HEK293 (cell line): Measurements from ENCODE around the gene EPG5.
"Not testable (repeated sequence)": the region's sequence is repeated elsewhere in the genome, so short reads cannot be mapped to it uniquely, and the experiment has no call there.

Experiments
- CTCF ChIA-PET: fragments of 350-600 bp; formaldehyde crosslinking; extraction: SDS; loops from one replicate; lab custom pipeline; 2021; ENCODE audit warnings: antibody characterized with exemption; lab: Yijun Ruan, JAX
- POLR2A ChIA-PET: fragments of 300-600 bp; formaldehyde crosslinking; extraction: SDS; loops from one replicate; lab custom pipeline; 2020; ENCODE audit warnings: antibody characterized with exemption, inconsistent platforms; lab: Yijun Ruan, JAX
- H3K27ac ChIP-seq: fragments of 200-500 bp; sonication (Bioruptor generic); 2 replicates; pipeline ENCODE4 v1.5.1; 2014; ENCODE audit warnings: low read depth, low read length, control low read depth, inconsistent platforms; ENCODE audit errors: extremely low read depth
- H3K36me3 ChIP-seq, 2 experiments: fragments of 200-500 bp in 1 of 2; sonication (Bioruptor generic) in 1 of 2; 1 replicate in 1 of 2; 2 replicates in 1 of 2; pipeline ENCODE4 v1.5.1; 2014 to 2017; ENCODE audit warnings: inconsistent platforms in 2 of 2, low read length in 2 of 2; ENCODE audit not compliant: control insufficient read depth in 2 of 2, insufficient read depth in 1 of 2
- H3K4me1 ChIP-seq: fragments of 200-500 bp; sonication (Bioruptor generic); 2 replicates; pipeline ENCODE4 v1.5.1; 2014; ENCODE audit warnings: mild to moderate bottlenecking, low read length, inconsistent platforms; ENCODE audit not compliant: control insufficient read depth, insufficient read depth
- H3K4me3 ChIP-seq: 2 replicates; pipeline ENCODE4 v1.5.1; 2011; ENCODE audit warnings: low read depth, mild to moderate bottlenecking, control low read depth, low read length, moderate library complexity
- H3K9me3 ChIP-seq: fragments of 200-500 bp; sonication (Bioruptor generic); 2 replicates; pipeline ENCODE4 v1.5.1; 2014; ENCODE audit warnings: low read depth, low read length, inconsistent platforms; ENCODE audit not compliant: control insufficient read depth, insufficient read depth
- GLI4 ChIP-seq: fragments of 450-650 bp; formaldehyde crosslinking; IDR thresholded peaks from 2 replicates; pipeline ENCODE4 v1.5.1; 2016; ENCODE audit warnings: missing biosample characterization, missing genetic modification characterization
- HOXA7 ChIP-seq: sonication (generic); formaldehyde crosslinking; IDR thresholded peaks from 2 replicates; pipeline ENCODE4 v1.8.1; 2022; ENCODE audit warnings: missing genetic modification reagents, borderline replicate concordance
- INSM2 ChIP-seq: fragments of 450-650 bp; formaldehyde crosslinking; IDR thresholded peaks from 2 replicates; pipeline ENCODE4 v1.5.1; 2016; ENCODE audit warnings: missing biosample characterization, missing genetic modification characterization
- OVOL3 ChIP-seq: fragments of 450-650 bp; formaldehyde crosslinking; IDR thresholded peaks from 2 replicates; pipeline ENCODE4 v1.5.1; 2016; ENCODE audit warnings: missing biosample characterization, missing genetic modification characterization
- SALL2 ChIP-seq: fragments of 450-650 bp; formaldehyde crosslinking; IDR thresholded peaks from 2 replicates; pipeline ENCODE4 v1.5.0; 2017; ENCODE audit warnings: missing biosample characterization, mild to moderate bottlenecking, missing genetic modification characterization, borderline replicate concordance
- ZFHX2 ChIP-seq: fragments of 450-650 bp; formaldehyde crosslinking; conservative IDR thresholded peaks from 2 replicates; pipeline ENCODE4 v1.5.1; 2016; ENCODE audit warnings: missing biosample characterization, missing genetic modification characterization
- ZNF10 ChIP-seq: fragments of 450-650 bp; formaldehyde crosslinking; IDR thresholded peaks from 2 replicates; pipeline ENCODE4 v1.5.1; 2017; ENCODE audit warnings: missing biosample characterization, missing genetic modification characterization
- ZNF157 ChIP-seq: fragments of 450-650 bp; formaldehyde crosslinking; IDR thresholded peaks from 2 replicates; pipeline ENCODE4 v1.5.1; 2016; ENCODE audit warnings: missing biosample characterization, missing genetic modification characterization
- ZNF223 ChIP-seq: fragments of 450-650 bp; formaldehyde crosslinking; IDR thresholded peaks from 2 replicates; pipeline ENCODE4 v1.5.1; 2016; ENCODE audit warnings: missing biosample characterization, missing genetic modification characterization
- ZNF362 ChIP-seq: fragments of 450-650 bp; formaldehyde crosslinking; IDR thresholded peaks from 2 replicates; pipeline ENCODE4 v1.5.1; 2016; ENCODE audit warnings: missing biosample characterization, missing genetic modification characterization
- ZNF37A ChIP-seq: fragments of 450-650 bp; IDR thresholded peaks from 2 replicates; pipeline ENCODE4 v1.5.1; 2018; ENCODE audit warnings: missing biosample characterization, missing genetic modification characterization
- ZNF449 ChIP-seq: fragments of 450-650 bp; formaldehyde crosslinking; IDR thresholded peaks from 2 replicates; pipeline ENCODE4 v1.5.1; 2017; ENCODE audit warnings: missing biosample characterization, mild to moderate bottlenecking, missing genetic modification characterization, moderate library complexity
- ZNF488 ChIP-seq: fragments of 450-650 bp; formaldehyde crosslinking; IDR thresholded peaks from 2 replicates; pipeline ENCODE4 v1.5.1; 2016; ENCODE audit warnings: missing biosample characterization, missing genetic modification characterization
- ZNF560 ChIP-seq: fragments of 450-650 bp; formaldehyde crosslinking; IDR thresholded peaks from 2 replicates; pipeline ENCODE4 v1.5.1; 2017; ENCODE audit warnings: missing biosample characterization, missing genetic modification characterization, borderline replicate concordance
- ZNF623 ChIP-seq: fragments of 450-650 bp; formaldehyde crosslinking; IDR thresholded peaks from 2 replicates; pipeline ENCODE4 v1.5.1; 2016; ENCODE audit warnings: missing biosample characterization, missing genetic modification characterization
- ZNF624 ChIP-seq: fragments of 450-650 bp; formaldehyde crosslinking; IDR thresholded peaks from 2 replicates; pipeline ENCODE4 v1.5.1; 2017; ENCODE audit warnings: missing biosample characterization, missing genetic modification characterization
- ZNF785 ChIP-seq: fragments of 450-650 bp; formaldehyde crosslinking; IDR thresholded peaks from 2 replicates; pipeline ENCODE4 v1.5.1; 2016; ENCODE audit warnings: missing biosample characterization, missing genetic modification characterization
- ZNF837 ChIP-seq: fragments of 450-650 bp; formaldehyde crosslinking; IDR thresholded peaks from 2 replicates; pipeline ENCODE4 v1.5.1; 2016; ENCODE audit warnings: missing biosample characterization, missing genetic modification characterization
- TF ChIP-seq, protein P1 (sequence below): fragments of 450-650 bp; formaldehyde crosslinking; IDR thresholded peaks from 2 replicates; pipeline ENCODE4 v1.5.1; 2016; ENCODE audit warnings: missing biosample characterization, missing genetic modification characterization

The EPG5 gene

GRCh38 chr18:45849529-45849928 is 117.6 kb downstream of the EPG5 start (continued):
- TF ChIP-seq SALL2 (tag by site-specific recombination): no peak

DNA sequence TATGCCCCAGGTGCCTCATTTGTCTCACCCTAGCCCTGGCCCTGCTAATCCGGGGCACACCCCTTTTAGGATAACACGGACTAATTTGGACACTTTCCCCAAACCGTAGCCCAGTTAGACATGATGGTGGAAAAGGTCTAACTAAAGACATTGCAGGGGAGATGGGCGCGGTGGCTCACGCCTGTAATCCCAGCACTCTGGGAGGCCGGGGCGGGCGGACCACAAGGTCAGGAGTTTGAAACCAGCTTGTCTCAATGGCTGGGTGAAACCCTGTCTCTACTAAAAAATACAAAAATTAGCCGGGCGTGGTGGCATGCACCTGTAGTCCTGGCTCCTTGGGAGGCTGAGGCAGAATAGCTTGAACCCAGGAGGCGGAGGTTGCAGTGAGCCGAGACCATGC is 118.5 kb downstream of the EPG5 start:
- H3K9me3 ChIP-seq, H3K27ac ChIP-seq, H3K4me3 ChIP-seq, H3K4me1 ChIP-seq, POLR2A ChIA-PET: not testable (repeated sequence)
- H3K36me3 ChIP-seq: peaks cover 3 to 18% of the 10 kb centered on the region in 2 experiments; a peak in 2 of 3 replicates
- CTCF ChIA-PET: interaction anchor here (0.6 to 1.2 kb wide), 2 partner anchors 32 to 161 kb away, joined by 3 to 5 read pairs; no protein-coding TSS in a partner anchor

- ChIA-PET CTCF (interaction anchor here (1.1 kb wide), 1 partner anchor 124 kb away, joined by 3 read pairs; no protein-coding TSS in a partner anchor), POLR2A (no interaction called here)
- Histone ChIP-seq H3K4me1 (no peaks in the 10 kb centered on the region), H3K36me3 (peaks cover 3 to 7% of the 10 kb centered on the region in 2 experiments; a peak in 2 of 3 replicates), H3K9me3 (no peaks in the 10 kb centered on the region), H3K4me3 (no peak overlapping the region), H3K27ac (no peak overlapping the region)
- no peak for TF ChIP-seq ZNF785 (tag by site-specific recombination)
- no peak for TF ChIP-seq ZNF488 (tag by site-specific recombination)
- TF ChIP-seq ZNF157 (tag by site-specific recombination): no peak
- no peak for TF ChIP-seq GLI4 (tag by site-specific recombination)
- TF ChIP-seq ZNF37A (tag by site-specific recombination): no peak
- TF ChIP-seq ZNF560 (tag by site-specific recombination): no peak
- TF ChIP-seq ZNF223 (tag by site-specific recombination): no peak
- TF ChIP-seq ZNF449 (tag by site-specific recombination): no peak
- TF ChIP-seq ZNF362: no peak
- TF ChIP-seq ZNF624 (tag by site-specific recombination): no peak
- TF ChIP-seq, protein P1, sequence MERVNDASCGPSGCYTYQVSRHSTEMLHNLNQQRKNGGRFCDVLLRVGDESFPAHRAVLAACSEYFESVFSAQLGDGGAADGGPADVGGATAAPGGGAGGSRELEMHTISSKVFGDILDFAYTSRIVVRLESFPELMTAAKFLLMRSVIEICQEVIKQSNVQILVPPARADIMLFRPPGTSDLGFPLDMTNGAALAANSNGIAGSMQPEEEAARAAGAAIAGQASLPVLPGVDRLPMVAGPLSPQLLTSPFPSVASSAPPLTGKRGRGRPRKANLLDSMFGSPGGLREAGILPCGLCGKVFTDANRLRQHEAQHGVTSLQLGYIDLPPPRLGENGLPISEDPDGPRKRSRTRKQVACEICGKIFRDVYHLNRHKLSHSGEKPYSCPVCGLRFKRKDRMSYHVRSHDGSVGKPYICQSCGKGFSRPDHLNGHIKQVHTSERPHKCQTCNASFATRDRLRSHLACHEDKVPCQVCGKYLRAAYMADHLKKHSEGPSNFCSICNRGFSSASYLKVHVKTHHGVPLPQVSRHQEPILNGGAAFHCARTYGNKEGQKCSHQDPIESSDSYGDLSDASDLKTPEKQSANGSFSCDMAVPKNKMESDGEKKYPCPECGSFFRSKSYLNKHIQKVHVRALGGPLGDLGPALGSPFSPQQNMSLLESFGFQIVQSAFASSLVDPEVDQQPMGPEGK (tag by site-specific recombination): no peak
- no peak for TF ChIP-seq ZFHX2 (tag by site-specific recombination)
- no peak for TF ChIP-seq ZNF837 (tag by site-specific recombination)
- no peak for TF ChIP-seq INSM2 (tag by site-specific recombination)
- no peak for TF ChIP-seq ZNF623 (tag by site-specific recombination)
- no peak for TF ChIP-seq ZNF10 (tag by site-specific recombination)
- no peak for TF ChIP-seq OVOL3 (tag by site-specific recombination)
- TF ChIP-seq HOXA7 (CRISPR knock-in tag): no peak
These were observed 120.0 kb downstream of the EPG5 start for GRCh38 chr18:45847119-45847518.
